ENCODE data around the gene FNBP1L. TPM values are rescaled to one million over a fixed set of nuclear protein-coding genes. Genes with fewer than 3 reads are reported as not detected.
A peak's percentile ranks its signal among the peaks of the same experiment; 100 is the strongest.

Gene FNBP1L
- total RNA-seq, 1 experiment from 2014 or later = 0.41 TPM

GRCh38 chr1:93504247-93505033 is 56.5 kb downstream of the FNBP1L start:
- Histone ChIP-seq H3K9me3 (ENCODE audit: low read length) (no peaks in the 10 kb centered on the region), H3K36me3 (ENCODE audit: insufficient read depth, low read length) (no peaks in the 10 kb centered on the region), H4K20me1 (ENCODE audit: insufficient read depth, low read depth, low read length) (no peaks in the 10 kb centered on the region), H3K4me2 (ENCODE audit: low read depth, low read length, poor library complexity, severe bottlenecking) (no peak overlapping the region), H3K4me1 (ENCODE audit: low read length) (no peaks in the 10 kb centered on the region), H3K9me2 (replicated peaks; ENCODE audit: insufficient read depth, low read length) (no peaks in the 10 kb centered on the region), H3K79me2 (ENCODE audit: low read length) (no peaks in the 10 kb centered on the region), H3K27ac (ENCODE audit: low read length) (no peak overlapping the region), H2AFZ (ENCODE audit: low read length) (no peak overlapping the region), H3K4me3 (ENCODE audit: low read length) (no peak overlapping the region), H3K9ac (ENCODE audit: low read length) (no peak overlapping the region), H3K27me3 (ENCODE audit: low read length) (no peaks in the 10 kb centered on the region)
- DNase-seq = no peak

GRCh38 chr1:93506126-93506525 is 58.2 kb downstream of the FNBP1L start:
- Histone ChIP-seq H4K20me1 (ENCODE audit: insufficient read depth, low read depth, low read length) (no peaks in the 10 kb centered on the region), H3K9ac (ENCODE audit: low read length) (no peak overlapping the region), H3K9me3 (ENCODE audit: low read length) (no peaks in the 10 kb centered on the region), H3K36me3 (ENCODE audit: insufficient read depth, low read length) (no peaks in the 10 kb centered on the region), H3K27ac (ENCODE audit: low read length) (no peak overlapping the region), H3K9me2 (replicated peaks; ENCODE audit: insufficient read depth, low read length) (no peaks in the 10 kb centered on the region), H3K27me3 (ENCODE audit: low read length) (no peaks in the 10 kb centered on the region), H3K79me2 (ENCODE audit: low read length) (no peaks in the 10 kb centered on the region), H3K4me3 (ENCODE audit: low read length) (no peak overlapping the region), H3K4me1 (ENCODE audit: low read length) (no peaks in the 10 kb centered on the region), H3K4me2 (ENCODE audit: low read depth, low read length, poor library complexity, severe bottlenecking) (no peak overlapping the region), H2AFZ (ENCODE audit: low read length) (no peak overlapping the region)
- no peak for DNase-seq

GRCh38 chr1:93516164-93516563 is 68.2 kb downstream of the FNBP1L start:
- Histone ChIP-seq H3K4me2 (ENCODE audit: low read depth, low read length, poor library complexity, severe bottlenecking) (no peak overlapping the region), H3K36me3 (ENCODE audit: insufficient read depth, low read length) (no peaks in the 10 kb centered on the region), H3K79me2 (ENCODE audit: low read length) (no peaks in the 10 kb centered on the region), H3K9me2 (replicated peaks; ENCODE audit: insufficient read depth, low read length) (no peaks in the 10 kb centered on the region), H4K20me1 (ENCODE audit: insufficient read depth, low read depth, low read length) (no peaks in the 10 kb centered on the region), H3K4me3 (ENCODE audit: low read length) (no peak overlapping the region), H3K9me3 (ENCODE audit: low read length) (no peaks in the 10 kb centered on the region), H3K27me3 (ENCODE audit: low read length) (no peaks in the 10 kb centered on the region), H2AFZ (ENCODE audit: low read length) (no peak overlapping the region), H3K4me1 (ENCODE audit: low read length) (no peaks in the 10 kb centered on the region), H3K9ac (ENCODE audit: low read length) (no peak overlapping the region), H3K27ac (ENCODE audit: low read length) (no peak overlapping the region)
- DNase-seq = peak; percentile 53

DNA sequence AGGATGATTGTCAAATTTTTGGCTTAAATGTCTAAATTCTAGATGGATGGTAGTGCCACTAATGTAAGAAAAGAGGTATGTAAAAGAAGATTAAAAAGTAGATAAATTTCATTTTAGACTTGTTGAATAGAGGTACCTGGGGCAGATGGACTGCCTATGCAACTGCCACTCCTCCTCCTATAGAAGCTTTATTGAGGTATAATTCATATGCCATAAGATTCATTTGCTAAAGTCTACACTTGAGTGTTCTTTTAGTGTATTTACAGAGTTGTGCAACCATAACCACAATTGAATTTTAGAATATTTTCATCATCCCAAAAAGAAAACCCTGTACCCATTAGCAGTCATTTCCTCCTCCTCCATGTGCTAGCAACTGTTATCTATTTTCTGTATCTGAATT is 70.6 kb downstream of the FNBP1L start:
- Histone ChIP-seq H3K9ac (ENCODE audit: low read length) (no peak overlapping the region), H3K27ac (ENCODE audit: low read length) (no peak overlapping the region), H3K36me3 (ENCODE audit: insufficient read depth, low read length) (no peaks in the 10 kb centered on the region), H3K9me3 (ENCODE audit: low read length) (no peaks in the 10 kb centered on the region), H3K4me1 (ENCODE audit: low read length) (no peaks in the 10 kb centered on the region), H3K4me3 (ENCODE audit: low read length) (no peak overlapping the region), H3K79me2 (ENCODE audit: low read length) (no peaks in the 10 kb centered on the region), H2AFZ (ENCODE audit: low read length) (no peak overlapping the region), H3K9me2 (replicated peaks; ENCODE audit: insufficient read depth, low read length) (no peaks in the 10 kb centered on the region), H3K4me2 (ENCODE audit: low read depth, low read length, poor library complexity, severe bottlenecking) (no peak overlapping the region), H3K27me3 (ENCODE audit: low read length) (no peaks in the 10 kb centered on the region), H4K20me1 (ENCODE audit: insufficient read depth, low read depth, low read length) (no peaks in the 10 kb centered on the region)
- no peak for DNase-seq

DNA sequence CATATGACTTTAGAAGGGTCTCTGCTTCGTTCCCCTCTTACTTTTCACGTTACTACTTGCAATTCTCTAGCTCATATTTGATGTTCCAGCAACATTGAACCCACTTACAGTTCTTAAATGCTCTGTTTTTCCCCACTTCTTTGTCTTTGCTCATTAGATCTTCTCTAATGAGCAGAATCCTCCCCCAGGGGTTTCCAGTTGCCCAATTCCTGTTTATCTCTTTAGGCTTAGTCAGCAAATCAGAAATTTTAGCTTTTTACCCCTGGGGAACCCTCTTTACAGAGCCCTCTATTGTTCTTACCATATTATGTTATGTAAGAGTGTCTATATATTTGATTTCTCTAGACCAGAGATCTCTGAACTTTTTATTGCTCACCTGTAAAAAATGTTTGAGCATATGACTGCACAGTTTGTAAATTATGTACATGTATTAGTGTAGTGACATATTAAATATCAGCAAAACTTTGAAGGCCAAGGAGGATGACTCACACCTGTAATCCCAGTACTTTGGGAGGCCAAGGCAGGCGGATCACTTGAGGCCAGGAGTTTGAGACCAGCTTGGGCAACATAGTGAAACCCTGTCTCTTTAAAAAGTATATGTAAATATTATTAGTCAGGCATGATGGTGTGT is 71.4 kb downstream of the FNBP1L start:
- Histone ChIP-seq H3K9me3 (ENCODE audit: low read length) (no peaks in the 10 kb centered on the region), H3K79me2 (ENCODE audit: low read length) (no peaks in the 10 kb centered on the region), H4K20me1 (ENCODE audit: insufficient read depth, low read depth, low read length) (no peaks in the 10 kb centered on the region), H3K4me1 (ENCODE audit: low read length) (no peaks in the 10 kb centered on the region), H3K4me3 (ENCODE audit: low read length) (no peak overlapping the region), H3K9me2 (replicated peaks; ENCODE audit: insufficient read depth, low read length) (no peaks in the 10 kb centered on the region), H3K4me2 (ENCODE audit: low read depth, low read length, poor library complexity, severe bottlenecking) (no peak overlapping the region), H3K27ac (ENCODE audit: low read length) (no peak overlapping the region), H2AFZ (ENCODE audit: low read length) (no peak overlapping the region), H3K27me3 (ENCODE audit: low read length) (no peaks in the 10 kb centered on the region), H3K36me3 (ENCODE audit: insufficient read depth, low read length) (no peaks in the 10 kb centered on the region), H3K9ac (ENCODE audit: low read length) (no peak overlapping the region)
- no peak for DNase-seq

- H3K27me3 ChIP-seq (ENCODE audit: low read length) = no peaks in the 10 kb centered on the region
- DNase-seq = no peak
- H3K4me3 ChIP-seq (ENCODE audit: low read length) = no peak overlapping the region
- H3K27ac ChIP-seq (ENCODE audit: low read length) = no peak overlapping the region
- H3K9ac ChIP-seq (ENCODE audit: low read length) = no peak overlapping the region
- no peaks in the 10 kb centered on the region for H3K4me1 ChIP-seq (ENCODE audit: low read length)
- no peaks in the 10 kb centered on the region for H3K36me3 ChIP-seq (ENCODE audit: insufficient read depth, low read length)
- no peaks in the 10 kb centered on the region for H3K9me3 ChIP-seq (ENCODE audit: low read length)
- H4K20me1 ChIP-seq (ENCODE audit: insufficient read depth, low read depth, low read length) = no peaks in the 10 kb centered on the region
- no peaks in the 10 kb centered on the region for H3K79me2 ChIP-seq (ENCODE audit: low read length)
- H3K9me2 ChIP-seq (replicated peaks; ENCODE audit: insufficient read depth, low read length) = no peaks in the 10 kb centered on the region
- H2AFZ ChIP-seq (ENCODE audit: low read length) = no peak overlapping the region
- no peak overlapping the region for H3K4me2 ChIP-seq (ENCODE audit: low read depth, low read length, poor library complexity, severe bottlenecking)
Observed at GRCh38 chr1:93521618-93522017, 73.7 kb downstream of the FNBP1L start.

GRCh38 chr1:93522721-93523120 is 74.8 kb downstream of the FNBP1L start:
- no peaks in the 10 kb centered on the region for H3K9me2 ChIP-seq (replicated peaks; ENCODE audit: insufficient read depth, low read length)
- H2AFZ ChIP-seq (ENCODE audit: low read length) = no peak overlapping the region
- H3K4me3 ChIP-seq (ENCODE audit: low read length) = no peak overlapping the region
- H3K27ac ChIP-seq (ENCODE audit: low read length) = no peak overlapping the region
- H3K4me2 ChIP-seq (ENCODE audit: low read depth, low read length, poor library complexity, severe bottlenecking) = no peak overlapping the region
- DNase-seq = no peak
- H3K79me2 ChIP-seq (ENCODE audit: low read length) = no peaks in the 10 kb centered on the region
- H4K20me1 ChIP-seq (ENCODE audit: insufficient read depth, low read depth, low read length) = no peaks in the 10 kb centered on the region
- no peaks in the 10 kb centered on the region for H3K4me1 ChIP-seq (ENCODE audit: low read length)
- no peaks in the 10 kb centered on the region for H3K36me3 ChIP-seq (ENCODE audit: insufficient read depth, low read length)
- no peak overlapping the region for H3K9ac ChIP-seq (ENCODE audit: low read length)
- no peaks in the 10 kb centered on the region for H3K27me3 ChIP-seq (ENCODE audit: low read length)
- H3K9me3 ChIP-seq (ENCODE audit: low read length) = no peaks in the 10 kb centered on the region

DNA sequence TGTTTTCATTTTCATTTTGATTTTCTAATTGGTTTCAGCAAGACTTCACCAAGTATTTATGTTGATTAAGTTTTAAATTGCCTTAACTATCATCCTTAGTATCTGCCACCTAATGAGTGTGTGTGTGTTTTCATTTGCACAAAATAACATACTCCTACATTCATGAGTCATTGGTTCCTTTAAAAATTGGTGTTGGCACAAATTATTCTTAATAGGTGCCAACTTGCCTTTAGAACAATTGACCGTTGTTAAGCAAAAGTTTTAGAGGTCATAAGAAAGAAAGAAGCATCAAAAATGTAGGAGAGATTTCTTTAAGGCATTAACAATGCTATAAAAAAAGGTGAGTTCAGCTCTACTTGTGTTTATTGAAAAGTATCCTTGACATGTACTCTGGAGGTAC is 77.5 kb downstream of the FNBP1L start:
- Histone ChIP-seq H4K20me1 (ENCODE audit: insufficient read depth, low read depth, low read length) (no peaks in the 10 kb centered on the region), H3K9me3 (ENCODE audit: low read length) (no peaks in the 10 kb centered on the region), H3K4me2 (ENCODE audit: low read depth, low read length, poor library complexity, severe bottlenecking) (no peak overlapping the region), H3K9me2 (replicated peaks; ENCODE audit: insufficient read depth, low read length) (no peaks in the 10 kb centered on the region), H2AFZ (ENCODE audit: low read length) (no peak overlapping the region), H3K36me3 (ENCODE audit: insufficient read depth, low read length) (no peaks in the 10 kb centered on the region), H3K79me2 (ENCODE audit: low read length) (no peaks in the 10 kb centered on the region), H3K27ac (ENCODE audit: low read length) (no peak overlapping the region), H3K4me1 (ENCODE audit: low read length) (no peaks in the 10 kb centered on the region), H3K4me3 (ENCODE audit: low read length) (no peak overlapping the region), H3K27me3 (ENCODE audit: low read length) (no peaks in the 10 kb centered on the region), H3K9ac (ENCODE audit: low read length) (no peak overlapping the region)
- DNase-seq = no peak
